Glomerular visceral epithelial cell (primary cell): ENCODE data around the gene ADAMTS12.
A peak's percentile ranks its signal among the peaks of the same experiment; 100 is the strongest.
"Not testable (repeated sequence)": the region's sequence is repeated elsewhere in the genome, so short reads cannot be mapped to it uniquely, and the experiment has no call there.

ENCODE experiments used
- DNase-seq: peaks from one replicate; pipeline ENCODE4 v3.0.0-alpha.2; 2016; ENCODE audit errors: extremely low spot score

ADAMTS12 gene

DNA sequence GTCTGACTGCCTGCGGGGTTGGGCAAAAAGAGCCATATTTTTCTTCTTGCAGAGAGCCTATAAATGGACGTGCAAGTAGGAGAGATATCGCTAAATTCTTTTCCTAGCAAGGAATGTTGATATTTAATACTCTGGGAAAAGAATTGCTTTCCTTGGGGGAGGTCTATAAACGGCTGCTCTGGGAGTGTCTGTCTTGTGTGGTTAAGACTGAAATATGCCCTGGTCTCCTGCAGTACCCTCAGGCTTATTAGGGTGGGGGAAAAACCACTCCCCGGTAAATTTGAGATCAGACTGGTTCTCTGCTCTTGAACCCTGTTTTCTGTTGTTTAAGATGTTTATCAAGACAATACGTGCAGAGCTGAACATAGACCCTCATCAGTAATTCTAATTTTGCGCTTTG, 14.5 kb upstream of the ADAMTS12 start:
- not testable (repeated sequence) for DNase-seq

DNA sequence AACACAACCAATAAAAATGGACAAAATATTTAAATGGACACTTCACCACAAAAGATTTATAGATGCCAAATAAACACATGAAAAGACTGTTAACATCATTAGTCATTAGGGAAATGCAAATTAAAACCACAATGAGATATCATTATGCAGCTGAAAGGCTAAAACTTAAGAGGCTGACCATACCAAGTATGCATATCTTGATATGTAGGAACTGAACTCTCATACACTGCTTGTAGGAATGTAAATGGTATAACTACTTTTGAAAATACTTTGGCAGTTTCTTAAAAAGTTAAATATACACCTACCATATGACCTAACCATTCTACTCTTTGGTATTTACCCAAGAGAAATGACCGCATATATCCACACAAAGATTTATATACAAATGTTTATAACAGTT, 13.6 kb upstream of the ADAMTS12 start:
- no peak for DNase-seq

DNA sequence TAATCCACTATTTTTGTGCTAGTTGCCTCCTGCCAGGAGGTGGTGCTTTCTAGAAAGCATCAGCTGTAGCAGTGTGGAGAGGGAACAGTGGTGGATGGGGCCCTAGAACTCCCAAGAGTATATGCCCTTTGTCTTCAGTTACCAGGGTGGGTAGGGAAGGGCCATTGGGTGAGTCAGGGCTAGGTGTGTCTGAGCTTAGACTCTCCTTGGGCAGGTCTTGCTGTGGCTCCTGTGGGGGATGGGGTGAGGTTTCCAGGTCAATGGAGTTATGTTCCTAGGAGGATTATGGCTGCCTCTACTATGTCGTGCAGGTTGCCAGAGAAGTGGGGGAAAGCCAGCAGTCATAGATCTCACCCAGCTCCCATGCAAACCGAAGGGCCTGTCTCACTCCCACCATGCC, 11.3 kb upstream of the ADAMTS12 start:
- no peak for DNase-seq

DNA sequence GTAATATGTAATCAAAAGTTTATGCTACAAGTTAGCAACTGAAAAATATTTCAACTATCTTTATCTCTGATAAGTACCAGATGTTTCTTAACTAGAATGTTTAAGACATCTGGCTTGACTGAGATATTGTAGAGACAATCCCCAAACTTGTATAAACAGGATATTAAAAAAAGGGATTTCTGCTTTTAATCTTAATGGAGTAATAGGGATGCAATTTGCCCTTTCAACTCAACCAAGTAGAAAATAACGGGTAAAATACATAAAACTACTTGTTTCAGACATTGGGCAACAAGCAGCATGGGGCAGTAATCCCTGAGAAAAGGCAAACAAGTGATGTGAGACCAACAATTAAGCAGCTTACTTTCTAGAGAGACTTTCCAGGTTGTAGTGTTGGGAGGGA, 9.4 kb upstream of the ADAMTS12 start:
- no peak for DNase-seq

DNA sequence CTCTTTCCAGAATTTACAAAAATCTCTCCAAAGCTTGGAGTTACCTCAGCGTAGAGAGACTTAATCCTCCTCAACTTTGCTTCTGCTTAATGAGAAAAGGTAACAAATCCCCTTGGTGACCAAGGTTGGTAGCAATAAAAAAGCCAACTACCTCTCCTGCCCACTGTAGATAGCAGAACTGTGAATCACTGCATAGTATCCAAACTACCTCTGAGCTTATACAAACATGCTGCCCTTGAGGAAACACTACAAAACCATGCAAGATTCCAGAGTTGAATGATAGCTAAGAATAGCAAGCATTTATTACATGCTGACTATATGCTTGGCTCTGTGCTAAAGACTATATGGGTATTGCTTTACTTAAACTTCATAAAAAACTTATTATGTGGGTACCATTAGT, 2.8 kb upstream of the ADAMTS12 start:
- DNase-seq: peak; percentile 66

DNA sequence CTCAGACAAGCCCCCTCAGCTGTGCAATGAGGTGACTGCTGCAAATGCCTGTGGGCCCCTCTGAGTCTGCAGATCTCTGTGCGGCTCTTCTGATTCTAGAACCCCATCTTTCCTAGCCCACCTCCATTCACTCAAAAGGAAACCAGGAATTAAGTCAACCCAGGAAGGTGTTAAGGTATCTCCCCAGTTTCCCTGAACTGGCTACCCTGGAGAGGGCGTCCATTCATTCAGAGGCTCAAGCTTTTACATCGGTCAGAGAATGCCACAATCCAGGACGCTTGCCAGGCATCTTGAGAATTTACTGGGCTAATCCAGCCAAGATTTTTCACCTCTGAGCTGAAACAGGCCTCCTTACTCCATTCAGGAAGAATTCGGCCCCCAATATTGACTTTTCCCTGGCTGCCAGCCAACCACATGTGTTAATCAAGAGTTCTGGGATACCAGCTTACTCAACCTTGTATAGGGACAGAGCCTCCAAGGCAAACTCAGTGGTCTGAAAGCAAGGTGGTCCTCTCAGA, 889 bp upstream of the ADAMTS12 start:
- DNase-seq: peak; percentile 95

DNA sequence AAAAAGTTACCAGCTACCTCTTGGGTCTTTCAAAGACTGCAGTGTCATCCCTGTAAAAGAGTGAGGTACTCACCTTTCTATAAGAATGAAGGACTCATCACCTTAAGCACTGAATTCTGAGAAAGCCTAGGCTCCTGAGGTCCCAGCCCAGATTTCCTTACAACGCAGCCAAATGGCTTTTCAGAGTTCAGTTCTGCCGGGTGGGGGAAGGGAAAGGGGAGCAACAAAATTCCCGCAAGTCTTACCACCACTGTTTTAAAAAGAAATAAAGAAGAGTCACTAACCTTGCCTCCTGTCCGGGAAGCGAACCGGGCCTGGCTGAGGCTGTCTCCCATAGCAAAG, 373 bp downstream of the ADAMTS12 start:
- DNase-seq: no peak

DNA sequence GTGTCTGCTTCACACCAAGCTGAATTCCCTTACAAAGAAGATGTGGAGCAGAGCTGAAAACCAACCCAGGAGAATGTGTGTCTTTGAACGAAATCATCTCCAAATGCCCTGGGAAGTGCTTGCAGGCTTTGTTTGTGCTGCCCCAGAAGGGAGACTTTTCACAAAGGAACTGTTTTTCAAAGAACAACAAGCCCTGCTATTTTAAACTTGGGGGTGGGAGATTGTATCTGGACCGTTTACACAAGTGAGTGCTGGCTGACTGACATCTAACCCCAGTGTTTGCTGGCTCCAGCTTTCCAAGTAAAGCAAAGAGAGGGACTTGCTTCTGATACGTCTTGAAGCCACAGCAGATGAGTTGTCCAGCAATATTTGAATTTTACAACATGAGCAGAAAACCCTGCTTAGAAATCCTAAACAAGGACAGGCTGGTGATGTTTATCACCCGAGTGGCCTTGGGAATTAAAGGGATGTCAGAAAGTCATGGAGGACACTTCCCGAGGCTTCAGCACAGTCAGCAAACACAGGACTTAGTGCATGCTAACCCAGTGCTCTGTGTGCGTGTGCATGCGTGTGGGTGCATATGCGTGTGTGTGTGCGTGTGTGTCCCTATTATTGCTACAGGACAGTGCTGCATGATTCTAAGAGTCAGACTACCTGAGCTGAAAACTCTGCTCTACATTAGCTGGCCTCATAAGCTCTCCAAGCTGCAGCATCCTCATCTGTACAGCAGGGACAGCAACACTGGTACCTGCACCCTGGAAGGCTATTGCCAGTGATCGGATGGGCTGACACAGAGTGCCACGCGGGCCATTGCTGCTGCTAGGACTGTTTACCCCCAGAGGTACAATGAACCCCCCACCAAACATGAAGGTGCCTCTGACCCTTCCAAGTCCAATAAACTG, 1.4 kb downstream of the ADAMTS12 start:
- peak; percentile 51 for DNase-seq

DNA sequence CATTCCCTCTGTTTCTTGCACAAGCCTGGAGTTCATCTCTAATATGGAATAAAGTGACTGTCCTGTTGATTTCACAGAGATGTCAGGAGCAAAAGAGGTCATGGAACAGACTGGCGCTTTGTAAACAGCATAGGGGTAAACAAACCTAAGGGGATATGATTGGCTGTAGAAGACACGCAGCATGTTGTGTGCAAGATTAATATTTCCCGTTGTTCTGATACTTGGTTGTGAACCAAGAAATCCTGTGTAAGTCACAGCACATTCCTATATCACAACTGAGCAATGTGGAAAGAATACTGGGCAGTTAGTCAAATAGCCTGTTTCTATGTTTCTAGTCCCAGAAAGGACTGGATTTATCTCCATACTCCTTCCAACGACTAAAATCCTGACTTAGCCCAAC, 3.2 kb downstream of the ADAMTS12 start:
- no peak for DNase-seq

DNA sequence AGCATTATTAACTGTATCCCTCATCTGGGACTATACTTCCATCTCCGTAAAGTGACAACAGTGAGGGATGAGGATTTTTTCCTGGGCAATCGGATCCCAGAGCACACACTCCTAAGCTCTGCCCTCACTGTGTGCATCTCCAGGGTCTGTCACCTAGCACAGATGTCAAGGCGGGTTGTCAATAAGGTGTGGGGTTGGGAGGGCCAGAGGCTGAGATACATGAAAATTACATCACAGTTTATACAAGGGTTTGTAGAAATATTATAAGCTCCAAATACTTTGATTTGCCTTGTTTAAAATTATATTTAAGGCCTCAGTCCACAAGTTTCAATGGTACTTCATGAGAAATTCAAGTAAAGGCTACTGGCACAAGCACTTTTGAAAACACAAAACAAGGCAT, 4.5 kb downstream of the ADAMTS12 start:
- no peak for DNase-seq

DNA sequence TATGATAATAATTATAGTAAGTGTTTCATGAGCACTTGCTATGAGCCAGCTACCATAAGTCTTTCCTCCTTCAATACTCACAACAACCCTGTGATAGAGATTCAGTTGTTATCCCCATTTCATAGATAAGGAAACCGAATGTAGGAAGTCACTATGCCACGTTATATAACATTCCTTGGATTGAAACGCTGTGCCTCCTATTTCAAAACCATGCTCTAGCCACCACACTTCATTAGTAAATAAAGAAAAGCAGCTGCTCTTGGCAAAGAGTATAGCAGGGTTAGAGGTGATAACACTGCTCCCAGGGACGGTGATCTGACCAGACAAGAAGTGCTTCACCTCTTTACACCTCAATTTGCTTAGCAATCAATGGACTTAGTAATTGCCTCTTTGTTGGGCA, 5.5 kb downstream of the ADAMTS12 start:
- DNase-seq: no peak

DNA sequence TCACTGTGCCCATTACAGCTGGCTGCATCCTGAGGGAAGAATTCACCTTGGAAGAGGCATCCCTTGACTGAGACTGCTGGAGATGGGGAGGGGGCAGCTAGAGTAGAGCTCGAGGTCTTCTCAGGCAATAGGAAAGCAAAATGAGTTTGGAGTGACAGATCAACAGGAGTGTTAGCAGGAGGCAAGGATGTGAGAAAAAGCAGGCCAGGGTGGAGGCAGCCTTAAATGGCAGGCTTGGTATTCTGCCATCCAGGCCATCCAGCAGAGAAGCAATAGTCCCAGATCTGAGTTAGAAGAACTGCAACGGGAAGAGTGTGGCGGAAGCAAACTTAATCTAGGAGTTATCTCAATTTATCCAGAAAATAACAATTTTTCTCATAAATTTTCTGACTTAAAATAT, 6.1 kb downstream of the ADAMTS12 start:
- no peak for DNase-seq

DNA sequence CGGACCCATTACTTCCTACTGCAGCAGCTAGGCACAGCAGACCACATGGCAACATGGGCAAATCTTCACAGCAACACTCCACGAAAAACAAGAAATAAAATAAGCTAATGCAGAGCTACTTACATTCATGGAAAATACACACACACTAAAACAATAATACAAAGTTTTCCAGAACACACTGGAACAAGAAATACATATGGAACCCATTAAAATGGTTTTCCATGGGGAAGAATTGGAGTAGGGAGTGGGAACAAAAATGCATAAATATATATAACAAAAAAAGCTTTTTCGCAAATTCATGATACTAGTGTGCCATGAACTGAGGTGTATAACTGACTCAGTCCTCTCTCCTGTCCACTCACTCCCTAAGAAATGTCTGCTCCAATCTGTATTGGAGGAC, 8.3 kb downstream of the ADAMTS12 start:
- DNase-seq: no peak

DNA sequence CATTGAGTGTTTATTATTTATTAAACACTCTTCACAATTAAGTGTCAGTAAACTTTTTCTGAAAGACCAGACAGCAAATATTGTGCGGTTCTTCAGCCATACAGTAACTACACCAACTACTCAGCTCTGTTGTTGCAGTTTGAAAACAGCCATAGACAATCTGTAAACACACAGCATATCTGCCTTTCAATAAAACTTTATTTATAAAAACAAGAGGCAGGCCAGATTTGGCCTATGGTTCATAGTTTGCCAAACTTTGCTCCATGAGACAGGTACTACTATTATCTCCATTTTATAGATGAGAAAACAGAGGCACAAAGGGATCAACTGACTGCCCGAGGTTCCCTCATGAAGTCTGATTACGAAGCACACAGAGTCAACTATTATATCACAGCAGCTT, 11.5 kb downstream of the ADAMTS12 start:
- DNase-seq: no peak

DNA sequence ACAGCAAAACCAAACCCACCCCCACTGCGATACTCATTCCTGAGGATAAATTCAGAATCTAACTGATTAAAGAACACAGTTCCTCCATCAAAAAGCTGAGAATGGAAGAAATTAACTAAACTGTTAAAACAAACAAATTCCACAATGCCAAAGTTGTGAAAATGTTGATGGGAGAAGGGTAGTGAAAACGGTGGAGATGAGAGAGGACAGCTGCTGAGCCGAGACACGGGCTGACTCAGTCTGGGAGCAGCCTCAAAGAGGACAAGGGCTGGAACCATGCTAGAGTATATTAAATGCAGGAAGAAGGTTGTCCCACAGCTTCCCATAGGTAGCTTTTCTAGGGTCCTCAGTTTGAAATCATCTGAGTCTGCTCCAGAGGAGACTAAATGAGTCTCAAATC, 14.3 kb downstream of the ADAMTS12 start:
- no peak for DNase-seq

DNA sequence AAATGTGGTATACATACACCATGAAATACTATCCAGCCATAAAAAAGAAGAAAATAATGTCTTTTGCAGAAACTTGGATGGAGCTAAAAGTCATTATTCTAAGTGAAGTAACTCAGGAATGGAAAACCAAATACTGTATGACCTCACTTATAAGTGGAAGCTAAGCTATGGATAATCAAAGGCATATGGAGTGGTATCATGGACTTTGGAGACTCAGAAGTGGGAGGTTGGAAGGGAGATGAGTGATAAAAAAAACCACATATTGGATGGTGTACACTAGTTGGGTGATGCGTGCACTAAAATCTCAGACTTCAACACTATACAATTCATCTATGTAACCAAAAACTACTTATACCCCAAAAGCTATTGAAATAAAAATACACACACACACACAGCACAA, 24.5 kb downstream of the ADAMTS12 start:
- DNase-seq: no peak

DNA sequence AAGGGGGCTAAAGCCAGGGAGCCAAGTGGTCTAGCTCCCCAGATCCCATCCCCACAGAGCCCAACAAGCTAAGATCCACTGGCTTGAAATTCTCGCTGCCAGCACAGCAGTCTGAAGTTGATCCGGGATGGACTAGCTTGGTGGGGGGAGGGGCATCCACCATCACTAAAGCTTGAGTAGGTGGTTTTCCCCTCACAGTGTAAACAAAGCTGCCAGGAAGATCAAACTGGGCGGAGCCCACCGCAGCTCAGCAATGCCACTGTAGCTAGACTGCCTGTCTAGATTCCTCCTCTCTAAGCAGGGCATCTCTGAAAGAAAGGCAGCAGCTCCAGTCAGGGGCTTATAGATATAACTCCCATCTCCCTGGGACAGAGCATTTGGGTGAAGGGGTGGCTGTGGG, 32.6 kb downstream of the ADAMTS12 start:
- peak; percentile 62 for DNase-seq

DNA sequence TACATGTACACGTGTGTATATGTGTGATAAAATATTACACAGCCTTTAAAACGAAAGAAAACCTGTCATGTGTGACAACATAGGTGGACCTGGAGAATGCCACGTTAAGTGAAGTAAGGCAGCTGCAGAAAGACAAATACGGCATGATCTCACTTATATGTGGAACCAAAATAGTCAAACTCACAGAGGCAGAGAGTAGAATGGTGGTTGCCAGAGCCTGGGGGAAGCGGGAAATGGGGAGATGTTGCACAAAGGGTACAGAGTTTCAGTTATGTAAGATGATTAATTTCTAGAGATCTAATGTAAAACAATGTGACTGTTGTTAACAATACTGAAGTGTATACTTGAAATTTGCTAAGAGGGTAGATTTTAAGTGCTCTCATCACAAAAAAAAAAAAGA, 34.8 kb downstream of the ADAMTS12 start:
- DNase-seq: no peak

DNA sequence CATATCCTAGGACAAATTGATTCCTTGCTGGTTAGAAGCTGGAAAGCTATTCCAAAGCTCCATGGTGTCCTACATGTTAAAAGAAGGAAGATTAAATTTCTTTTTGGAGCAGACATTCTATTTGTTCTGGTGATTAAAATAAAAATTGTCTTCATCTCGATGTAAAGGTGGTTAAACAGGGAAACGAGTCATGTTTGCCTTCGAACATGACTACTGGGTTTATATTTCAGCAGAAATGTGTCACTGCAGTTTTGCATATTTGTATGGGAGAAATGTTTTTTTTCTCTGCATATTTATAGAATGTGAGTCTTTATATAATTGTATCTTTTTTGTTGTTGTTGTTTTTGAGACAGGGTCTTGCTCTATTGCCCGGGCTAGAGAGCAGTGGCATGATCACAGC, 36.4 kb downstream of the ADAMTS12 start:
- no peak for DNase-seq

DNA sequence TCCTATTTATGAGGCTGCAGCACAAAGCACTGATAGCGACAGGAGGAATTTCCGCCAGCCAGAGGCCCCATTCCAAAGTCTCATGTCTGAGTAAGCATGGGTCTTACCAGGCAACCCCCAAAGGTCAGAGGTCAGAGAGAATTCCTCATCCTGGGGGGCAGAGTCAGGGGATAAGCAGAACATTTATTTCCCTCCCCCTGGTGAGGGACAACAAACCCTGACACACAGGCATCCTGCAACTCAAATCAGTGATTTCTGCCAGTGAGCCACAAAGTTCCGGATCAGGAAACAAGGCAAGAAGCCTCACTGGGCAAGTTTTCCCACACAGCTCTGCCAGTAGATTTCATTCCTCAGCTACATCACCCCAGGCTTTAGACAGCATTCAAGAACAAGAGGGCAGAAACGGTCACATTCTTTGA, 37.0 kb downstream of the ADAMTS12 start:
- peak; percentile 92 for DNase-seq

DNA sequence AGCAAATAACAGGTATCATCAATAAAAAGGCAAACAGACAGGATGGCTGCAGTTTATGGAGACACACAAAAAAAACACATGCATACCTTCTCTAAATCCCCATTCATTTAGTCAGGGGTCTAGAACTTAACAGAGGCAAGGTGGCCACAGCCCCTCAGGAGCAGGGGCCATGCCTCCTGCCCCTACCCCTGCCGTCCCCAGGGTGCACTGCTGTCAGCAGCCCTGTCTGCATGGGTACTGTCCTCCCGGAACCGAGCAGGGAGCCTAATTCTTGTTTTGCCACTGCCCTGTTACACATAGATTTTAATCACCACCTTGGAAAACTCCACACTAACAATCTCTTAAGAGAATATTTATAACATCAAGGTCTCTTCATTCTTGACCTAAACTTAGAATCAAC, 39.0 kb downstream of the ADAMTS12 start:
- DNase-seq: no peak

DNA sequence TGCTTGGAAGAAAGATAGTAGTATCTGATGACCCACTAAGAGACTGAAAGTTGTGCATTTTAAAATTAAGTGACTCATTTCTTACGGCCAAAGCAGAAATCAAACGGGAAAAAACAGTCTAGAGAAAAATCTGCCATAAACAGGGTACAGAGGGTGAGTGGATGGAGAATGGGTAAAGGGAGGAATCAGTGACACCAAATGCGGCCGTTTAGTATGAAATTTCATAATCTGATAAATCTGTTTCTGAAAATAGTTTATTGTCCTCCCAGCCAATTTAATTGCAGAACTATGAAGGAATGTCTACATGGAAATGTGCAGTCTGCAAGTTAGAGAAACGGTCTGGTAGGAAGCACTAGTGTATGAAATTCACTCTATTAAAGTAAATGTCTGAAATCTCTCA, 39.5 kb downstream of the ADAMTS12 start:
- no peak for DNase-seq

DNA sequence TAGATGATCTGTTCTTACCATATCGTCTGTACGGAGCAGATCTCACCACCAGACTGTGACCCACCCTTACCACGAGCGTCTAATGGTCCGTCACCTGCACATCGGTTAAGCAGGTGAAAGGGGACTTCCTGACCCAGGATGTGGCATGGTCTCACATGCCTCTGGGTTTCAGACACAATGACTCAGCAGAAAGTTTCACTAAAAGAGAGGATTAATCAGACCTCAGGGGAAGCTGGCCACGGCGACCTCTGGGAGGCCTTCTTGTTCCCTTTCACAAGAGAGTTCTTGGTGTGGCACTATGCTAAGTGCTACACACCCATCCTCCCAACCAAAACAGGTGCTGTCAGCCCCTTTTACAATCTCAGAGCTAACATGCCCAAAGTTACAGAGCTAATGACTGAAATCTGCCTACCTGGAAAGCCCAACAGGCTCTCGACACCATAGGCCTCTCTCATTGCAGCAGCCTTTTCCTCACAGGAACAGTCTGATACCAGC, 41.6 kb downstream of the ADAMTS12 start:
- DNase-seq: peak; percentile 91

DNA sequence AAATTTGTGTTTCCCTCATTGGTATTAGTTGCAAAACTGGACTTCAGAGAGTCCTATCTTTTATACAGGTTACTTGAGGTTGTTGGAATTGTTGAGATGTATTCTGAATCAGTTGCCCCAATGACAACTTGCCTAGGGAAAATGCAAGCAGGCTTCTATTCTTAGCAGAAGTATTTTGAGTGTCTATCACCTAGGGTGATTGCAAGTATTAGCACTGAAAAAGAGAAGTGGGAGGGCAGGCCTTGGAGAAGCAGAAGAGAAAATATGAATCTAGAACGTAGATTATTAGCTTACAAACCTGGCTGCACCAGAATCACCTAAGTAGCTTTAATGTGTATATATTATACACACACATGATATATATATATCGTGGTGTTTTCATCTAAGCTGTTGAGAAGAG, 43.2 kb downstream of the ADAMTS12 start:
- no peak for DNase-seq
